ENCODE results near the gene ZNF668.

- TF ChIP-seq, protein P1, sequence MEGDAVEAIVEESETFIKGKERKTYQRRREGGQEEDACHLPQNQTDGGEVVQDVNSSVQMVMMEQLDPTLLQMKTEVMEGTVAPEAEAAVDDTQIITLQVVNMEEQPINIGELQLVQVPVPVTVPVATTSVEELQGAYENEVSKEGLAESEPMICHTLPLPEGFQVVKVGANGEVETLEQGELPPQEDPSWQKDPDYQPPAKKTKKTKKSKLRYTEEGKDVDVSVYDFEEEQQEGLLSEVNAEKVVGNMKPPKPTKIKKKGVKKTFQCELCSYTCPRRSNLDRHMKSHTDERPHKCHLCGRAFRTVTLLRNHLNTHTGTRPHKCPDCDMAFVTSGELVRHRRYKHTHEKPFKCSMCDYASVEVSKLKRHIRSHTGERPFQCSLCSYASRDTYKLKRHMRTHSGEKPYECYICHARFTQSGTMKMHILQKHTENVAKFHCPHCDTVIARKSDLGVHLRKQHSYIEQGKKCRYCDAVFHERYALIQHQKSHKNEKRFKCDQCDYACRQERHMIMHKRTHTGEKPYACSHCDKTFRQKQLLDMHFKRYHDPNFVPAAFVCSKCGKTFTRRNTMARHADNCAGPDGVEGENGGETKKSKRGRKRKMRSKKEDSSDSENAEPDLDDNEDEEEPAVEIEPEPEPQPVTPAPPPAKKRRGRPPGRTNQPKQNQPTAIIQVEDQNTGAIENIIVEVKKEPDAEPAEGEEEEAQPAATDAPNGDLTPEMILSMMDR (IDR thresholded peaks at IDR 0.05) = no peak
- peak in 1 of 2 donors; percentile 47 for TF ChIP-seq POLR2A (IDR thresholded peaks at IDR 0.05)
Measured at GRCh38 chr16:31117384-31118222, 43.6 kb upstream of the ZNF668 start, which contains the start of gene KAT8.
